SK-N-SH treated with all-trans-retinoic acid at 6 μM for 48 hours (cell line): ENCODE results near the gene PTBP1.

Source experiments
- ATAC-seq: fragments of 200-7000 bp; cut with Tn5 transposase; 3 replicates; pipeline ENCODE4 v1.9.1; 2020; ENCODE audit warnings: mild to moderate bottlenecking, moderate library complexity
- ARNTL ChIP-seq: fragments of 450-650 bp; formaldehyde crosslinking; IDR thresholded peaks from 2 replicates; pipeline ENCODE4 v1.5.0; 2020; ENCODE audit warnings: low read depth, mild to moderate bottlenecking, moderate library complexity, borderline replicate concordance
- CSDC2 ChIP-seq: fragments of 250-450 bp; sonication (Bioruptor Pico); IDR thresholded peaks from 2 replicates; pipeline ENCODE4 v1.5.0; 2020; ENCODE audit warnings: mild to moderate bottlenecking, moderate library complexity
- CSRNP3 ChIP-seq: fragments of 250-450 bp; sonication (Bioruptor Pico); IDR thresholded peaks from 2 replicates; pipeline ENCODE4 v1.5.1; 2021; ENCODE audit warnings: mild to moderate bottlenecking, moderate library complexity
- ESRRG ChIP-seq: fragments of 250-450 bp; sonication (Bioruptor Pico); IDR thresholded peaks from 2 replicates; pipeline ENCODE4 v1.6.1; 2021; ENCODE audit warnings: mild to moderate bottlenecking
- GLIS3 ChIP-seq: fragments of 250-450 bp; sonication (Bioruptor Pico); IDR thresholded peaks from 2 replicates; pipeline ENCODE4 v1.5.0; 2020; ENCODE audit warnings: mild to moderate bottlenecking, moderate library complexity
- ISL1 ChIP-seq: fragments of 250-450 bp; sonication (Bioruptor Pico); IDR thresholded peaks from 2 replicates; pipeline ENCODE4 v2.1.2; 2022; ENCODE audit warnings: mild to moderate bottlenecking, moderate library complexity
- OSR1 ChIP-seq: fragments of 250-450 bp; sonication (Bioruptor Pico); IDR thresholded peaks from 2 replicates; pipeline ENCODE4 v1.8.0; 2022; ENCODE audit warnings: moderate library complexity, mild to moderate bottlenecking, inconsistent platforms
- PATZ1 ChIP-seq: fragments of 250-450 bp; sonication (Bioruptor Pico); IDR thresholded peaks from 2 replicates; pipeline ENCODE4 v1.8.0; 2020; ENCODE audit warnings: mild to moderate bottlenecking, moderate library complexity, borderline replicate concordance
- PPARA ChIP-seq: fragments of 250-450 bp; sonication (Bioruptor Pico); IDR thresholded peaks from 2 replicates; pipeline ENCODE4 v1.5.0; 2020; ENCODE audit warnings: mild to moderate bottlenecking, borderline replicate concordance
- RARB ChIP-seq: fragments of 250-450 bp; sonication (Bioruptor Pico); IDR thresholded peaks from 2 replicates; pipeline ENCODE4 v1.8.0; 2021; ENCODE audit warnings: mild to moderate bottlenecking, moderate library complexity
- SNAI2 ChIP-seq: fragments of 250-450 bp; sonication (Bioruptor Pico); IDR thresholded peaks from 2 replicates; pipeline ENCODE4 v1.5.0; 2020; ENCODE audit warnings: mild to moderate bottlenecking, moderate library complexity
- TCF4 ChIP-seq: fragments of 250-450 bp; sonication (Bioruptor Pico); IDR thresholded peaks from 2 replicates; pipeline ENCODE4 v1.8.0; 2021; ENCODE audit warnings: mild to moderate bottlenecking, moderate library complexity, borderline replicate concordance
- TOX ChIP-seq: fragments of 250-450 bp; sonication (Bioruptor Pico); IDR thresholded peaks from 2 replicates; pipeline ENCODE4 v1.8.0; 2021; ENCODE audit warnings: mild to moderate bottlenecking, moderate library complexity, borderline replicate concordance
- TSHZ2 ChIP-seq: fragments of 250-450 bp; sonication (Bioruptor Pico); IDR thresholded peaks from 2 replicates; pipeline ENCODE4 v1.5.0; 2020; ENCODE audit warnings: mild to moderate bottlenecking, moderate library complexity
- ZC3H10 ChIP-seq: fragments of 250-450 bp; sonication (Bioruptor Pico); IDR thresholded peaks from 2 replicates; pipeline ENCODE4 v1.5.1; 2021; ENCODE audit warnings: mild to moderate bottlenecking, moderate library complexity
- ZFP3 ChIP-seq: fragments of 250-450 bp; sonication (Bioruptor Pico); IDR thresholded peaks from 2 replicates; pipeline ENCODE4 v1.5.0; 2020; ENCODE audit warnings: mild to moderate bottlenecking, moderate library complexity
- ZFP30 ChIP-seq: fragments of 450-650 bp; formaldehyde crosslinking; IDR thresholded peaks from 2 replicates; pipeline ENCODE4 v1.5.0; 2022; ENCODE audit warnings: mild to moderate bottlenecking, moderate library complexity
- ZNF565 ChIP-seq: fragments of 450-650 bp; formaldehyde crosslinking; conservative IDR thresholded peaks from 2 replicates; pipeline ENCODE4 v1.5.0; 2020; ENCODE audit warnings: low read depth, mild to moderate bottlenecking, moderate library complexity
- ZNF70 ChIP-seq: fragments of 450-650 bp; formaldehyde crosslinking; IDR thresholded peaks from 2 replicates; pipeline ENCODE4 v1.5.0; 2020; ENCODE audit warnings: mild to moderate bottlenecking, moderate library complexity
- ZNF8 ChIP-seq: fragments of 450-650 bp; formaldehyde crosslinking; IDR thresholded peaks from 2 replicates; pipeline ENCODE4 v1.5.0; 2020; ENCODE audit warnings: mild to moderate bottlenecking, moderate library complexity
- TF ChIP-seq, protein P1 (sequence below): fragments of 250-450 bp; sonication (Bioruptor Pico); IDR thresholded peaks from 2 replicates; pipeline ENCODE4 v1.5.1; 2020; ENCODE audit warnings: low read depth, mild to moderate bottlenecking, moderate library complexity

PTBP1 gene

DNA sequence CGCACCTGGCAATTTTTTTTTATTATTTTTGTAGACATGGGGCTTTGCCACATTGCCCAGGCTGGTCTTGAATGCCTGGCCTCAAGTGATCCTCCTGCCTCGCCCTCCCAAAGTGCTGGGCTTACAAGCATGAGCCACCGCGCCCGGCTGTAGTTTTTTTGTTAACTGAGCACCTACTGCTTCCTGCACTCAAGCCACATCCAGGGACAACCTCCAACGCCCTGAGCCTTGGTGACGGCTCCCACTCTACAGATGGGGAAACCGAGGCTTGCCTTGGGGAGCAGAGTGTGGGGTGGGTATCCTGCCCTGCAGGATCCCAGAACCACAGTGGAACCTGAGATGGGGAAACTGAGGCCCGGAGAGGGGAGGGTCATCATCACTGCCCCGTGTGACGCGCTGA, 57.9 kb downstream of the PTBP1 start:
- no peak for ATAC-seq
- TF ChIP-seq ZNF8 (no peak), ZNF565 (no peak), CSDC2 (no peak), ZNF70 (CRISPR knock-in tag) (no peak), TCF4 (CRISPR knock-in tag) (no peak), CSRNP3 (no peak), ZC3H10 (CRISPR knock-in tag) (no peak), ESRRG (CRISPR knock-in tag) (no peak), PPARA (CRISPR knock-in tag) (no peak)

- no peak for ATAC-seq
- TF ChIP-seq ARNTL (no peak), GLIS3 (CRISPR knock-in tag) (no peak), ZNF8 (no peak), OSR1 (no peak), ZNF70 (CRISPR knock-in tag) (no peak), SNAI2 (CRISPR knock-in tag) (no peak), ZFP3 (CRISPR knock-in tag) (no peak), ISL1 (CRISPR knock-in tag) (no peak), TSHZ2 (no peak), ZFP30 (CRISPR knock-in tag) (no peak), ZC3H10 (CRISPR knock-in tag) (no peak), RARB (CRISPR knock-in tag) (no peak), TCF4 (CRISPR knock-in tag) (no peak), PPARA (CRISPR knock-in tag) (no peak), ESRRG (CRISPR knock-in tag) (no peak), TOX (CRISPR knock-in tag) (no peak), PATZ1 (no peak), CSRNP3 (no peak)
- TF ChIP-seq, protein P1, sequence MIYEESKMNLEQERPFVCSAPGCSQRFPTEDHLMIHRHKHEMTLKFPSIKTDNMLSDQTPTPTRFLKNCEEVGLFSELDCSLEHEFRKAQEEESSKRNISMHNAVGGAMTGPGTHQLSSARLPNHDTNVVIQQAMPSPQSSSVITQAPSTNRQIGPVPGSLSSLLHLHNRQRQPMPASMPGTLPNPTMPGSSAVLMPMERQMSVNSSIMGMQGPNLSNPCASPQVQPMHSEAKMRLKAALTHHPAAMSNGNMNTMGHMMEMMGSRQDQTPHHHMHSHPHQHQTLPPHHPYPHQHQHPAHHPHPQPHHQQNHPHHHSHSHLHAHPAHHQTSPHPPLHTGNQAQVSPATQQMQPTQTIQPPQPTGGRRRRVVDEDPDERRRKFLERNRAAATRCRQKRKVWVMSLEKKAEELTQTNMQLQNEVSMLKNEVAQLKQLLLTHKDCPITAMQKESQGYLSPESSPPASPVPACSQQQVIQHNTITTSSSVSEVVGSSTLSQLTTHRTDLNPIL (CRISPR knock-in tag) = no peak
These were observed 58.4 kb downstream of the PTBP1 start for GRCh38 chr19:855566-856120.

DNA sequence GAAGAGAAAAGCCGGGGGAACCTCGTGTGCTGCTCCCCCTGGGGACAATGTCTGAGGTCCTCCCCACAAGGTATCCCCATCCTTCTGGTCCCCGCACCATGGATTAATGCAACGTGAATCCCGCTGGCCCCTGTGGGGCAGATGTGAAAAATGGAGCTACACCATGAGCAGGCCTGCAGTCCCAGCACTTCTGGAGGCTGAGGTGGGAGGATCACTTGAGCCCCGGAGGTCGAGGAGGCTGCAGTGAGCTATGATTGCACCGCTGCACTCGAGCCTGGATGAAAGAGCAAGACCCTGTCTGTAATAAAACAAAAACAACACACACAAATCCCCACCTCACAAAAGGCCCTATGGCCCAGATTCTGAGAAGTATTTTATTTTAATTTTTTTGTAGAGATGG, 61.0 kb downstream of the PTBP1 start:
- ATAC-seq = no peak
- TF ChIP-seq ZNF565 (no peak), GLIS3 (CRISPR knock-in tag) (no peak), OSR1 (no peak), SNAI2 (CRISPR knock-in tag) (no peak), ESRRG (CRISPR knock-in tag) (no peak), PATZ1 (no peak), ZNF8 (no peak), TCF4 (CRISPR knock-in tag) (no peak), CSRNP3 (no peak), CSDC2 (no peak), PPARA (CRISPR knock-in tag) (no peak), ARNTL (no peak)
- TF ChIP-seq, protein P1 (CRISPR knock-in tag) = no peak
